HCT116 (cell line): Measurements from ENCODE around the gene LRP1B. TPM values are rescaled to one million over a fixed set of nuclear protein-coding genes. Genes with fewer than 3 reads are reported as not detected.

Experiments
- ATAC-seq: fragments of 200-7000 bp; cut with Tn5 transposase; 2 replicates; pipeline ENCODE4 v1.9.1; 2020; ENCODE audit warnings: mild to moderate bottlenecking, moderate library complexity
- BruUV-seq: library from RNA; stranded (reverse); fragments of 400-500 nt; replicated peaks from 2 replicates; lab custom pipeline; 2021; lab: Mats Ljungman, UMichigan
- CTCF ChIA-PET: fragments of 300-600 bp; sonication (Branson Sonifier 250); formaldehyde crosslinking; loops from one replicate; lab custom pipeline; 2021; ENCODE audit warnings: antibody characterized with exemption; lab: Charles Lee
- POLR2A ChIA-PET: fragments of 300-600, 350-600 bp; sonication (Branson Sonifier 250); formaldehyde crosslinking; loops from one replicate; lab custom pipeline; 2021; ENCODE audit warnings: antibody characterized with exemption; lab: Charles Lee
- RAD21 ChIA-PET, 2 experiments: fragments of 300-600 bp; sonication (Branson Sonifier 250); formaldehyde crosslinking; loops; one replicate each; lab custom pipeline; 2023; ENCODE audit warnings: low total read pairs in 2 of 2; ENCODE audit not compliant: uncharacterized antibody in 2 of 2, unreplicated experiment in 2 of 2, low non-redundant PET in 1 of 2; lab: Charles Lee
- DNase-seq: peaks from one replicate; pipeline ENCODE4 v3.0.0-alpha.2; 2010; ENCODE audit warnings: low read depth, low spot score
- H2AFZ ChIP-seq: fragments of 200-600 bp; shearing (Covaris generic), sonication (generic); 2 replicates; pipeline ENCODE4 v1.6.1; 2017; ENCODE audit warnings: low read depth, mixed run types, mixed read lengths, antibody characterized with exemption, low read length; ENCODE audit not compliant: poor library complexity, severe bottlenecking
- H3K27ac ChIP-seq: 2 replicates; pipeline ENCODE4 v1.5.1; 2012; ENCODE audit warnings: low read depth, low read length
- H3K27me3 ChIP-seq: fragments of 200-600 bp; sonication (generic); 2 replicates; pipeline ENCODE4 v1.6.1; 2016; ENCODE audit warnings: mixed run types, low read length, mixed read lengths; ENCODE audit not compliant: insufficient read depth
- H3K36me3 ChIP-seq, 2 experiments: fragments of 200-500 bp in 1 of 2; fragments of 200-600 bp in 1 of 2; sonication (Bioruptor generic) in 1 of 2; sonication (generic) in 1 of 2; 2 replicates each; pipeline versions ENCODE4 v1.5.1 to v1.6.1; 2014 to 2016; ENCODE audit warnings: low read length in 2 of 2, inconsistent platforms in 1 of 2, mixed read lengths in 1 of 2, mixed run types in 1 of 2; ENCODE audit not compliant: insufficient read depth in 2 of 2, control insufficient read depth in 1 of 2
- H3K4me1 ChIP-seq, 2 experiments: fragments of 200-600 bp in 1 of 2; sonication (generic) in 1 of 2; 2 replicates each; pipeline versions ENCODE4 v1.5.1 to v1.6.1; 2012 to 2017; ENCODE audit warnings: low read length in 2 of 2, inconsistent platforms in 1 of 2, mild to moderate bottlenecking in 1 of 2, mixed read lengths in 1 of 2, mixed run types in 1 of 2, moderate library complexity in 1 of 2; ENCODE audit not compliant: insufficient read depth in 2 of 2, control insufficient read depth in 1 of 2
- H3K4me2 ChIP-seq: fragments of 200-600 bp; sonication (generic); 2 replicates; pipeline ENCODE4 v1.6.1; 2017; ENCODE audit warnings: mixed run types, low read length, mixed read lengths
- H3K4me3 ChIP-seq, 2 experiments: fragments of 200-600 bp in 1 of 2; sonication (generic) in 1 of 2; replicated peaks in 1 of 2; 2 replicates each; pipeline ENCODE4 v1.5.1; 2011 to 2016; ENCODE audit warnings: low read length in 2 of 2, control low read depth in 1 of 2, low read depth in 1 of 2, mild to moderate bottlenecking in 1 of 2, mixed read lengths in 1 of 2, mixed run types in 1 of 2
- H3K79me2 ChIP-seq: fragments of 200-600 bp; sonication (generic); 2 replicates; pipeline ENCODE4 v1.6.1; 2017; ENCODE audit warnings: mild to moderate bottlenecking, mixed run types, low read length, moderate library complexity, mixed read lengths; ENCODE audit not compliant: insufficient read depth
- H3K9ac ChIP-seq: fragments of 200-600 bp; sonication (generic); 2 replicates; pipeline ENCODE4 v1.6.1; 2016; ENCODE audit warnings: low read length, mixed read lengths
- H3K9me2 ChIP-seq: fragments of 200-600 bp; sonication (generic), shearing (Covaris generic); 2 replicates; pipeline ENCODE4 v1.6.1; 2017; ENCODE audit warnings: mixed run types, mild to moderate bottlenecking, moderate library complexity; ENCODE audit not compliant: insufficient read depth
- H3K9me3 ChIP-seq, 2 experiments: fragments of 200-500 bp in 1 of 2; fragments of 200-600 bp in 1 of 2; sonication (Bioruptor generic) in 1 of 2; sonication (generic) in 1 of 2; 2 replicates each; pipeline ENCODE4 v1.6.1; 2014 to 2017; ENCODE audit warnings: low read length in 2 of 2, mixed read lengths in 2 of 2, inconsistent platforms in 1 of 2, low read depth in 1 of 2, mild to moderate bottlenecking in 1 of 2, mixed run types in 1 of 2, moderate library complexity in 1 of 2; ENCODE audit not compliant: control insufficient read depth in 1 of 2, insufficient read depth in 1 of 2
- H4K20me1 ChIP-seq: fragments of 200-600 bp; sonication (generic), shearing (Covaris generic); 2 replicates; pipeline ENCODE4 v1.6.1; 2017; ENCODE audit warnings: mixed run types, mild to moderate bottlenecking, moderate library complexity; ENCODE audit not compliant: insufficient read depth
- REST ChIP-seq: IDR thresholded peaks from 2 replicates; pipeline ENCODE4 v1.6.1; 2012; ENCODE audit warnings: low read depth
- SIN3A ChIP-seq: IDR thresholded peaks from 2 replicates; pipeline ENCODE4 v1.6.1; 2012; ENCODE audit warnings: low read depth
- intact Hi-C: fragments of 100-400 bp; cut with micrococcal nuclease; formaldehyde crosslinking; loops from 2 replicates; pipeline ENCODE4 v1.10.0; 2022
- total RNA-seq: library from RNA; stranded (reverse); gene quantifications from one replicate; pipeline ENCODE4 v1.2.1, GENCODE V29; 2021; ENCODE audit not compliant: unreplicated experiment
- TF ChIP-seq, protein P1 (sequence below), 3 experiments: fragments of 200-600 bp in 1 of 3; sonication (generic) in 1 of 3; IDR thresholded peaks in 2 of 3; conservative IDR thresholded peaks in 1 of 3; 2 replicates each; pipeline ENCODE4 v1.5.1; 2012 to 2017; ENCODE audit warnings: low read depth in 2 of 3, low read length in 2 of 3, antibody characterized with exemption in 1 of 3, borderline replicate concordance in 1 of 3, control low read depth in 1 of 3, mild to moderate bottlenecking in 1 of 3, mixed read lengths in 1 of 3, mixed run types in 1 of 3, moderate library complexity in 1 of 3; ENCODE audit not compliant: insufficient read depth in 1 of 3

Gene LRP1B
- total RNA-seq, 1 experiment from 2014 or later: 0.34 TPM

DNA sequence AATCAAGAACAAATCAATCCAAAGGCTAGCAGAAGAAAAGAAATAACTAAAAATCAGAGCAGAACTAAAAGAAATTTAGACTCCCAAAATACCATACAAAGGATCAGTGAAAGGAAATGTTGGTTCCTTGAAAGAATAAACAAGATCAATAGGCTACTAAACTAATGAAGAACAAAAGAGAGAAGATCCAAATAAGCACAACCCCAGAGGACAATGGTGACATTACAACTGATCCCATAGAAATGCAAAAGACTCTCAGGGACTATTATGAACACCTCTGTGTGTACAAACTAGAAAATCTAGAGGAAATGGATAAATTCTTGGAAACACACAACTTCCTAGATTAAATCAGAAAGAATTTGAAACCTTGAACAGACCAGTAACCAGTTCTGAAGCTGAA lies 1186.9 kb downstream of the LRP1B start:
- DNase-seq: no peak
- intact Hi-C loops: no loop called here
- TF ChIP-seq, protein P1, sequence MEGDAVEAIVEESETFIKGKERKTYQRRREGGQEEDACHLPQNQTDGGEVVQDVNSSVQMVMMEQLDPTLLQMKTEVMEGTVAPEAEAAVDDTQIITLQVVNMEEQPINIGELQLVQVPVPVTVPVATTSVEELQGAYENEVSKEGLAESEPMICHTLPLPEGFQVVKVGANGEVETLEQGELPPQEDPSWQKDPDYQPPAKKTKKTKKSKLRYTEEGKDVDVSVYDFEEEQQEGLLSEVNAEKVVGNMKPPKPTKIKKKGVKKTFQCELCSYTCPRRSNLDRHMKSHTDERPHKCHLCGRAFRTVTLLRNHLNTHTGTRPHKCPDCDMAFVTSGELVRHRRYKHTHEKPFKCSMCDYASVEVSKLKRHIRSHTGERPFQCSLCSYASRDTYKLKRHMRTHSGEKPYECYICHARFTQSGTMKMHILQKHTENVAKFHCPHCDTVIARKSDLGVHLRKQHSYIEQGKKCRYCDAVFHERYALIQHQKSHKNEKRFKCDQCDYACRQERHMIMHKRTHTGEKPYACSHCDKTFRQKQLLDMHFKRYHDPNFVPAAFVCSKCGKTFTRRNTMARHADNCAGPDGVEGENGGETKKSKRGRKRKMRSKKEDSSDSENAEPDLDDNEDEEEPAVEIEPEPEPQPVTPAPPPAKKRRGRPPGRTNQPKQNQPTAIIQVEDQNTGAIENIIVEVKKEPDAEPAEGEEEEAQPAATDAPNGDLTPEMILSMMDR (IDR thresholded peaks at IDR 0.05 in 2 of 3, conservative IDR thresholded peaks at IDR 0.05 in 1 of 3; ENCODE audit: borderline replicate concordance in 1 of 3, insufficient read depth in 1 of 3, low read depth in 2 of 3, low read length in 2 of 3): peak in 1 of 3 experiments; percentile 22; a peak in 1 of 6 replicates
- no peak for TF ChIP-seq SIN3A
- no peak for TF ChIP-seq REST
- TF ChIP-seq, all 23 proteins: peak for 1
- Histone ChIP-seq H3K4me1 (no peaks in the 10 kb centered on the region), H3K9me2 (no peaks in the 10 kb centered on the region), H2AFZ (no peak overlapping the region), H3K9ac (no peak overlapping the region), H3K4me2 (no peak overlapping the region), H3K4me3 (no peak overlapping the region), H3K79me2 (no peaks in the 10 kb centered on the region), H4K20me1 (no peaks in the 10 kb centered on the region), H3K27me3 (no peaks in the 10 kb centered on the region), H3K27ac (no peak overlapping the region), H3K9me3 (no peaks in the 10 kb centered on the region), H3K36me3 (no peaks in the 10 kb centered on the region)
- ATAC-seq: no peak
- BruUV-seq: no TSS peak
- RAD21 ChIA-PET: no interaction called here
- POLR2A ChIA-PET: no interaction called here
- CTCF ChIA-PET: no interaction called here
